T47D (cell line): Measurements from ENCODE around the gene MOB3B.
"Not testable (repeated sequence)": the region's sequence is repeated elsewhere in the genome, so short reads cannot be mapped to it uniquely, and the experiment has no call there.

Experiments
- DNase-seq, 2 experiments: peaks; one replicate each; pipeline versions ENCODE4 v3.0.0 to v3.0.0-alpha.2; 2011 to 2012; ENCODE audit warnings: low read depth in 1 of 2, low spot score in 1 of 2
- JUND ChIP-seq: IDR thresholded peaks from 2 replicates; pipeline ENCODE4 v1.6.1; 2012; ENCODE audit warnings: low read depth
- in situ Hi-C: cut with HindIII; loops from 2 replicates; pipeline ENCODE4 v1.10.0; 2016; ENCODE audit warnings: low sequenced_read_pairs, low pct_unique_long_range_greater_than_20kb

Gene MOB3B

GRCh38 chr9:27462434-27462833, 67.2 kb downstream of the MOB3B start:
- no peak for DNase-seq

GRCh38 chr9:27460226-27461023, 69.2 kb downstream of the MOB3B start:
- no peak for TF ChIP-seq JUND
- no peak for DNase-seq
- in situ Hi-C loops: no loop called here

More at GRCh38 chr9:27462434-27462833, 67.2 kb downstream of the MOB3B start:
- no peak for TF ChIP-seq JUND
- in situ Hi-C loops: no loop called here

GRCh38 chr9:27457445-27457844, 72.2 kb downstream of the MOB3B start:
- no peak for TF ChIP-seq JUND
- DNase-seq: no peak
- in situ Hi-C loops: no loop called here

DNA sequence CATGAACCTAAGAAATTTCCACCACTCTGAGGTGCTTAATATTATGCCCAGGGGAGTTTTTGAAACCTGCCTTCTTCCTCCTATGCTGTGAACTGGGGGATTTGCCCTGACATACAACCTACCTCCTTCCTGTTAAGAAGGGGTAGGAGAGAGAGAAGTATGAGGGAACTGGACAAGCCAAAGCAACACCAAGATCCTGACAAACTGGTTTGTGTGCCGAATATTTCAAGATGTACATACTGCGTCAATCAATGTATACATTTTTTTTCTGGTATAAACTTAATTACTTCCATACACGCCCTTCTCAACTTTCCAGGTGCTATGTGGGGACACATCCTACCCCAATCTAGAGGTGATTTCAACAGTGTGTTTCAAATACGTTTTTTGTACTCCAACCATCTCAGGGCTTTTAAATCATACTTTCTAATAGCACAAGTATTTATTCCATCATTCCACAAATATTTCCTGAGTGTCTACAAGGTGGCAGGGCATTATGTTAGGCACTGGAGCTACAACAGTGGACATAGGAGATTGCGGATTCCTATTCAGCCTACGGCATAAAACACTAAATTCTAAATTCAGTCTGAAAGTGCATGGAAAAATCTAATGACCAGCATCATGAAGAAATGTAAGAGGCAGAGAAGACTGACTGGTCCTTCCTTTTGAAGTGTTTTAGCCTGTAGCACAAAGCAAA, 75.6 kb downstream of the MOB3B start:
- TF ChIP-seq JUND: no peak
- in situ Hi-C loops: no loop called here

DNA sequence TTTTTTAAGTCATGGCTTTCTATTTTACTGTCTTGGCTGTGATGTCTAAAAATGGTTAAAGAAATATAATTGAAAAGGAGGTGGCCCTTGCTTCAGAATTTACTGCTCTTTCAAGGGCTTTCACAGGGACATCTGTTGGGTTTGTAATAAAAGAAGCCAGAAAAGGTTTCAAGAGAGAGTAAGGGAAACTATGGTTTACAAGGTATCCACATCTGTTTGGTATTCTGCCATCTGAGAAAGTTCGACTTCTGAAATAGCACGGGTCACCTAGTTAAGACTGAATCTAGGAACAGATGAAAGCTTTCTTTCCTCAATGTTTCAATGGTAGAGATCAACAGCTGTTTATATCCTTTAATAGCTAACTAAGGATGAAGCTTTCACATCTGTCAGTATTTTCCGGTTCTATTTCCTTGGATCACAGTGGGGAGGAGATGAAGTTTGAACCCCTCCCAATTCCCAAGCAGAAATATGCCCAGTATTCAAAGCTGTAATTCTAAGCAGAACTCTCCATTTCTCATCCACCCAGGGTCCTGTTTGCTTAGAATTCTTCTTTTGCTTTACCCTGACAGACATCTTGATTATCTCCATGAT, 78.3 kb downstream of the MOB3B start:
- no peak for DNase-seq
- TF ChIP-seq JUND: no peak
- in situ Hi-C loops: no loop called here

More for the DNA sequence above, 75.6 kb downstream of the MOB3B start:
- DNase-seq: peak in 1 of 2 experiments; percentile 67

DNA sequence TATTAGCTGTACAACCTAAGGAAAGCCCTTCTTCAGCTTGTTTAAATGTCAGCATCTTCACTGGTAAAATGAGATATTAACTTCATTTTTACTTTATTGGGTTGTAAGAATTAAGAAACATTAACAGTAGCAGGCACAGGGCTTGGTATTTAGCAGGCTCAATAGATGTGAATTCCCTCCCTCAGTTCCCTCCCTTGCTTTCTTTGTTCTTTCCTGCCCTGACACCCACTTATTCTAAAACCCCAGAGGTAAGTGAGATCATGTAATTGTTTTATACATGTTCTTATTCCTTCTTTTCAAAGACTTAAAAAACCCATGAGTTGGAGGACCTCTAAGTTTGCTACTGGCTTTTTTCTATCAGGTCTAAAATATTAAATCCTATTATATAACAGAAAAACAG, 78.9 kb downstream of the MOB3B start:
- in situ Hi-C loops: no loop called here
- TF ChIP-seq JUND: no peak
- DNase-seq: no peak

DNA sequence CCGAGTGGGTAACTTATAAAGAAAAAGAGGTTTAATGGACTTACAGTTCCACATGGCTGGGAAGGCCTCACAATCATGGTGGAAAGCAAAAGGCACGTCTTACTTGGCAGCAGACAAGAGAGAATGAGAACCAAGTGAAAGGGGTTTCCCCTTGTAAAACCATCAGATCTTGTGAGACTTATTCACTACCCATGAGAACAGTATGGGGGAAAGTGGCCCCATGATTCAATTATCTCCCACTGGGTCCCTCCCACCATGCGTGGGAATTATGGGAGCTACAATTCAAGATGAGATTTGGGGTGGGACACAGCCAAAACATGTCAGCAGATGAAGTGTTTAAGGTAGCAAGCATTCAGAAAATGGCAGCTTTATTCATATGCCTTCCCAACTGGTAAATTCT, 81.3 kb downstream of the MOB3B start:
- in situ Hi-C loops: not testable (repeated sequence)

DNA sequence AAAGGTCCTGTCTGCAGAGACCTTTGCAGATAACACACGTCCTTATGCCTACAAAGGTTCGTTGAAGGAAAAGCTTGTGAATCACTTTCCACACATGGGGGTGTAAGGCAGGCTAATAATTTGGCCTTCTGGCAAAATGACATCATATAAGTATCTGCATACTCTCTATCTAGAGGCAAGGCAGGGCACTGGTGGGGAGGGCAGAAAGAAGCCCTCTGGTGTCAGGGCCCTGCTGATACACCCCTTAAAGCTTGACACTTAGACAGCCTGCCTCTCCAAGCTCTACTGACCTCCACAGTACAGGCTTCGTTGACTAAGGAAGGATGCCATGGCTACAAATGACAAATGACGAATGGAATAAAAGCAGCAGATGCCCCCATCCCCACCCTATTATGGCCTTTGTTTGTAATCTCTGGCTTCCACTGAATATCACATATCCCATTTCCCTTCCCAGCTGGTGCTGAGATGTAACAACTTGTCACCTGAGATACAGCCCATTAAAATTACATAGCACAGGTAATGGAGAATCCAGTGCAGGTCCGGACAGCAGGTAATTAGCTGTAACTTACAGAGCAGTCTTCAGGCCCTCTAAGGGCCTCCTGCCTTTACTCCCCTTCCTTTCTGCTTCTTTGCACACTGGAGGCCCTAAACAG, 82.5 kb downstream of the MOB3B start:
- in situ Hi-C loops: no loop called here
- TF ChIP-seq JUND: no peak
- no peak for DNase-seq

More for the DNA sequence above, 81.3 kb downstream of the MOB3B start:
- not testable (repeated sequence) for DNase-seq

DNA sequence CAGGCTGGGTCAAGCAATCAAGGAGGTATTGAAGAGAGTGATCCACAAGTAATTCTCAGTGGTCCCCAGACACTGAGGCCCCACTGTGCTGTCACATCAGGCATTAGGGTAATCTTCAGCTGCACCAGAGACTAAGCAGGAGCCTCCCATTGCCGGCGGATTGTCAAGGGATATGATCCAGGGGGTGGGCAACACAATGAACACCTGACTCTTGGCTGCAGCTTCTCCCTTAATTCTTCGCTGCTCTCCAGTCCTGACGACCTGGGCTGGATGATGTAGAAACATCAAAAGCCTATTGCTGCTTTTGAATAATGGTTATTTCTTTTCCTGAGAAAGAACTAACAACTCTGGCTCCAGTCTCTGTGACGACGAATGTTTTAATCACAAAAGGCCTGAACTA, 83.9 kb downstream of the MOB3B start:
- in situ Hi-C loops: no loop called here
- no peak for TF ChIP-seq JUND
- no peak for DNase-seq

DNA sequence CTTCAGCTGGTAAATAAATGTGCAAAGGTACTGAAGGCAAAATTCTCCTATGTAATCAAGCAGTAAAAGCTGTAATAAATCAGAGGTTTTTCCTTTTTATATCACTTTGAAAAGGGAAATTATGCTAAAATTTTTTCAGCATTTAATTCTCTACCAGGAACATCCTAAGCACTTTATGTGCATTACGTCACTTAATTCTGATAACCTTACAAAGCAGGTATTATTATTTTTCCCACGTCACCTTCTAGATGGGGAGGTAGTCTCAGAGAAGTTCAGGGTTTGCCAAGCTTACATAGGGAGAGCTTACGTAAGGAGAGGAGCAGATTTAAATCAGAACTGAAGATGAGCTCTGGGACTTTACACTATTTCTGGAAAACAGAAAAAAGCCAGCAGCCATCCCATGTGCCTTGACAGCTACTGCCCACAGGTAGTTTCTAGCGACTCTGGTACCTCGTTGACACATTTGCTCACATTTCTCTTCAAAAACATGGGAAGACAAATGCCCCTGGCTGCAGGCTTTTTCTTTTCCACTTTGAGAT, 84.5 kb downstream of the MOB3B start:
- in situ Hi-C loops: no loop called here
- no peak for TF ChIP-seq JUND
- DNase-seq: no peak

- DNase-seq: no peak
- no peak for TF ChIP-seq JUND
- in situ Hi-C loops: no loop called here
These were observed 87.2 kb downstream of the MOB3B start for GRCh38 chr9:27442464-27442863.

DNA sequence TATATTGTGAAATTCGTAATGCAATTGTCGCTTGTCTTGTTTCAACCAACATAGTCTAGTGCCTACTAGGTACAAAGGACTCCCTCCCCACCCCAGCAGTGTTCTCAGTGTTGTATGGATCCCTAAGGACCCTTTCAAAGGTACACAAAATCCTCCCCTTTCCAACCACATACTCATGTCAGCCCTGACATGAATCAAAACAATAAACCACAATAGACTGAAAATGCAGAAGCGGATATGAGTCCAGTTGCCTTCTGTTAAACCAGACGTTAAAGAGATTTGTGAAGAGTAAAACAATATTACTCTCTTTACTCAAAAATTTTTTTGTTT, 87.9 kb downstream of the MOB3B start:
- no peak for DNase-seq
- in situ Hi-C loops: no loop called here
- TF ChIP-seq JUND: no peak
